Vagina (tissue), 2 donors: ENCODE measurements around the gene TDRD9.

Experiments used
- CTCF ChIP-seq, 3 experiments: fragments of 450-650 bp in 2 of 3; fragments of 200-600 bp in 1 of 3; sonication (generic) in 1 of 3; IDR thresholded peaks; one replicate each; pipeline ENCODE4 v1.5.1; 2017 to 2019; ENCODE audit warnings: antibody characterized with exemption in 3 of 3, mild to moderate bottlenecking in 2 of 3, moderate library complexity in 2 of 3
- POLR2A ChIP-seq, 2 donors: fragments of 450-650 bp; IDR thresholded peaks; one replicate each; pipeline ENCODE4 v1.6.1; 2017; ENCODE audit warnings: antibody characterized with exemption in 2 of 2, mild to moderate bottlenecking in 2 of 2, moderate library complexity in 2 of 2

- TF ChIP-seq POLR2A (IDR thresholded peaks at IDR 0.05) (no peak), CTCF (IDR thresholded peaks at IDR 0.05) (no peak)
Observed at GRCh38 chr14:104092931-104093365, 164.7 kb downstream of the TDRD9 start.
